ENCODE measurements around the gene SPNS3.

DNA sequence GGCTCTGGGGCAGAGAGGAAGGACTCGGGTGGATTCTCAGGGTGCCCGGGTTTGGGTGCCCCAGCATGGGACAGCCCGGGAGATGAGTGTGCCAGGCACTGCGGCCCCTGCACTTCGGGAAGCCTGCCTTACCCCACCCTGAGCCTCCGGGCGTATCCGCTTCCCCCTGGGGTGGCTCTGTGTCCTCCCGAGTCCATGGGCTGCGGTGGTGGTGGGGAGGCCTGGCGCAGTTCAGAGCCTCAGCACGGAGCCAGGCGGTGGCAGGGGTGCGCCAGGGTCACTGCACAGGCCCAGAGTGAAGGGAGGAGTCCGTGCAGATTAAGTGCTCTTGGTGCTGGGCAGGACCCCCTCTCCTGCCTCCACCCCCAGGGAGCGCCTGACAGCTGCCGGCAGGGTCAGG lies 100.8 kb downstream of the SPNS3 start:
- TF ChIP-seq, protein P1, sequence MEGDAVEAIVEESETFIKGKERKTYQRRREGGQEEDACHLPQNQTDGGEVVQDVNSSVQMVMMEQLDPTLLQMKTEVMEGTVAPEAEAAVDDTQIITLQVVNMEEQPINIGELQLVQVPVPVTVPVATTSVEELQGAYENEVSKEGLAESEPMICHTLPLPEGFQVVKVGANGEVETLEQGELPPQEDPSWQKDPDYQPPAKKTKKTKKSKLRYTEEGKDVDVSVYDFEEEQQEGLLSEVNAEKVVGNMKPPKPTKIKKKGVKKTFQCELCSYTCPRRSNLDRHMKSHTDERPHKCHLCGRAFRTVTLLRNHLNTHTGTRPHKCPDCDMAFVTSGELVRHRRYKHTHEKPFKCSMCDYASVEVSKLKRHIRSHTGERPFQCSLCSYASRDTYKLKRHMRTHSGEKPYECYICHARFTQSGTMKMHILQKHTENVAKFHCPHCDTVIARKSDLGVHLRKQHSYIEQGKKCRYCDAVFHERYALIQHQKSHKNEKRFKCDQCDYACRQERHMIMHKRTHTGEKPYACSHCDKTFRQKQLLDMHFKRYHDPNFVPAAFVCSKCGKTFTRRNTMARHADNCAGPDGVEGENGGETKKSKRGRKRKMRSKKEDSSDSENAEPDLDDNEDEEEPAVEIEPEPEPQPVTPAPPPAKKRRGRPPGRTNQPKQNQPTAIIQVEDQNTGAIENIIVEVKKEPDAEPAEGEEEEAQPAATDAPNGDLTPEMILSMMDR (IDR thresholded peaks at IDR 0.05; ENCODE audit: poor library complexity) = no peak
- TF ChIP-seq EZH2phosphoT487 (IDR thresholded peaks at IDR 0.05; ENCODE audit: low read depth, severe bottlenecking, unreplicated experiment) (no peak), EZH2 (IDR thresholded peaks at IDR 0.05; ENCODE audit: borderline replicate concordance) (no peak)

All from hepatocyte (in vitro differentiated cells).